Smooth muscle cell (in vitro differentiated cells): ENCODE data around the gene IRF9. TPM values are rescaled to one million over a fixed set of nuclear protein-coding genes. Genes with fewer than 3 reads are reported as not detected.
A peak's percentile ranks its signal among the peaks of the same experiment; 100 is the strongest.
"Not testable (repeated sequence)": the region's sequence is repeated elsewhere in the genome, so short reads cannot be mapped to it uniquely, and the experiment has no call there.

ENCODE experiments used
- DNase-seq: peaks from one replicate; lab custom pipeline; 2025; ENCODE audit not compliant: unreplicated experiment; lab: John Stamatoyannopoulos, UW
- H2AFZ ChIP-seq: fragments of 200-600 bp; sonication (generic); 2 replicates; pipeline ENCODE4 v1.6.0; 2016; ENCODE audit warnings: antibody characterized with exemption, low read depth, mild to moderate bottlenecking
- H3F3A ChIP-seq: fragments of 200-600 bp; sonication (generic); 2 replicates; pipeline ENCODE4 v1.6.0; 2017; ENCODE audit warnings: antibody characterized with exemption, low read depth
- H3K27ac ChIP-seq: fragments of 200-600 bp; sonication (generic); 2 replicates; pipeline ENCODE4 v1.5.1; 2016; ENCODE audit warnings: low read depth, mild to moderate bottlenecking
- H3K27me3 ChIP-seq: fragments of 200-600 bp; sonication (generic); 2 replicates; pipeline ENCODE4 v1.6.1; 2016; ENCODE audit warnings: low read depth, mild to moderate bottlenecking
- H3K36me3 ChIP-seq: fragments of 200-600 bp; sonication (generic); 2 replicates; pipeline ENCODE4 v1.5.1; 2016; ENCODE audit warnings: low read depth
- H3K4me1 ChIP-seq: fragments of 200-600 bp; sonication (generic); 2 replicates; pipeline ENCODE4 v1.5.1; 2016; ENCODE audit warnings: low read depth
- H3K4me2 ChIP-seq: fragments of 200-600 bp; sonication (generic); 2 replicates; pipeline ENCODE4 v1.6.0; 2016; ENCODE audit warnings: mild to moderate bottlenecking
- H3K4me3 ChIP-seq: fragments of 200-600 bp; sonication (generic); 2 replicates; pipeline ENCODE4 v1.5.1; 2016; ENCODE audit warnings: mild to moderate bottlenecking
- H3K79me2 ChIP-seq: fragments of 200-600 bp; sonication (generic); 2 replicates; pipeline ENCODE4 v1.6.0; 2016; ENCODE audit warnings: low read depth, mild to moderate bottlenecking
- H3K9ac ChIP-seq: fragments of 200-600 bp; sonication (generic); 2 replicates; pipeline ENCODE4 v1.6.0; 2016; ENCODE audit warnings: low read depth
- H3K9me3 ChIP-seq: fragments of 200-600 bp; sonication (generic); replicated peaks from 2 replicates; pipeline ENCODE4 v1.5.1; 2016; ENCODE audit warnings: low read depth
- H4K20me1 ChIP-seq: fragments of 200-600 bp; sonication (generic); 2 replicates; pipeline ENCODE4 v1.6.0; 2016; ENCODE audit warnings: low read depth
- WGBS: methylation state at CpG from one replicate; pipeline ENCODE4 v1.1.7; 2016; ENCODE audit warnings: low lambda C conversion rate; 5-methylcytosine and 5-hydroxymethylcytosine counted together
- polyA plus RNA-seq: library from polyadenylated mRNA; unstranded; fragments of >200 nt; fragmentation: Nextera tagmentation; extraction: Ambion mirVana; gene quantifications from 2 replicates; pipeline ENCODE4 v1.2.1, GENCODE V29; 2016
- total RNA-seq: library from RNA; depleted of rRNA; stranded (reverse); fragments of >200 nt; gene quantifications from 2 replicates; pipeline ENCODE4 v1.2.3, GENCODE V29; 2014
- TF ChIP-seq, protein P1 (sequence below): fragments of 200-600 bp; sonication (generic); IDR thresholded peaks from 2 replicates; pipeline ENCODE4 v1.5.1; 2017; ENCODE audit warnings: borderline replicate concordance, mild to moderate bottlenecking, antibody characterized with exemption; ENCODE audit not compliant: insufficient read depth, poor library complexity, severe bottlenecking

Gene IRF9
- total and polyA plus RNA-seq, 2 experiments from 2014 or later = 42.0 to 42.7 TPM

DNA sequence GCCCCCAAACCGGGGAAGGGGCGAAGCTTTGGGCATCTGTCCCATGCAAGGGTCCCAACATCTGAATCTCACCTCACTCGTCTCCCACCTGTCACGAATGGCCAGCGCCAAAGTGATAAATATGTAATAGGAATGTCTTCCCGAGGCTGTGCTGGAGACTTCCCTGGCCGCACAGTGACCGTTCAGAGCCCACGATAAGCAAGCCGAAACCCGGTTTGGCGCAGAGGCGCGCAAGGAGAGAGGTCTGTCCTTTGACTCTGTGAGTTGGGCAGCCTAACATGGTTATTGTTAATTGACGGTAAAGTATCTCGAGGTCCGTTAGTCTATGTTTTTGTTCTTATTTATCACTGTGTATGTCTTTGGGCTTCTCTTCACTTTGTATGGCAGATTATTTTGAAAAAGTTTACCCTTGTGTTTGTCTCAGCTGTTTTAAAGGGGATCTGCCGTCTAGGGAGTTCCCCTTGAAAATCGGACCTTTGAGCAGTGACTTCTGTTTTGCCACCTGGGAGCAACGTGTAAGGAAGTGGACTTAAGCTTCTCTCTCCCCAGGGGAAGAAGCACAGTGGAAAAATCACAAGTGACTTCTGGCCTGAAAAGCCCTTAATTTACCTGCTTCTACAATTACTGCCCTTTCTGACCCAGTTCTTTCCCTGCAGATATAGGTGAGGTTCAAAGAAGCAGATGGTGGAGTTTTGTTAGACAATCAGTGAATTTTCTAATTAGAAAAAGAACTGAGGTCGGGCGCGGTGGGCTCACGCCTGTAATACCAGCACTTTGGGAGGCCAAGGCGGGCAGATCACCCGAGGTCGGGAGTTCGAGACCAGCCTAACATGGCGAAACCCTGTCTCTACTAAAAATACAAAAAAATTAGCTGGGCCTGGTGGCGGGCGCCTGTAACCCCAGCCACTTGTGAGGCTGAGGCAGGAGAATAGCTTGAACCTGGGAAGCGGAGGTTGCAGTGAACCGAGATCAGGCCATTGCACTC lies 35.3 kb downstream of the IRF9 start:
- no peaks in the 10 kb centered on the region for H3K27me3 ChIP-seq
- DNase-seq = no peak
- 38% methylated on average over 33 of the region's 33 CpGs for WGBS
- no peaks in the 10 kb centered on the region for H3F3A ChIP-seq
- no peaks in the 10 kb centered on the region for H4K20me1 ChIP-seq
- H3K4me1 ChIP-seq = peaks cover 10% of the 10 kb centered on the region
- no peaks in the 10 kb centered on the region for H3K36me3 ChIP-seq
- TF ChIP-seq, protein P1, sequence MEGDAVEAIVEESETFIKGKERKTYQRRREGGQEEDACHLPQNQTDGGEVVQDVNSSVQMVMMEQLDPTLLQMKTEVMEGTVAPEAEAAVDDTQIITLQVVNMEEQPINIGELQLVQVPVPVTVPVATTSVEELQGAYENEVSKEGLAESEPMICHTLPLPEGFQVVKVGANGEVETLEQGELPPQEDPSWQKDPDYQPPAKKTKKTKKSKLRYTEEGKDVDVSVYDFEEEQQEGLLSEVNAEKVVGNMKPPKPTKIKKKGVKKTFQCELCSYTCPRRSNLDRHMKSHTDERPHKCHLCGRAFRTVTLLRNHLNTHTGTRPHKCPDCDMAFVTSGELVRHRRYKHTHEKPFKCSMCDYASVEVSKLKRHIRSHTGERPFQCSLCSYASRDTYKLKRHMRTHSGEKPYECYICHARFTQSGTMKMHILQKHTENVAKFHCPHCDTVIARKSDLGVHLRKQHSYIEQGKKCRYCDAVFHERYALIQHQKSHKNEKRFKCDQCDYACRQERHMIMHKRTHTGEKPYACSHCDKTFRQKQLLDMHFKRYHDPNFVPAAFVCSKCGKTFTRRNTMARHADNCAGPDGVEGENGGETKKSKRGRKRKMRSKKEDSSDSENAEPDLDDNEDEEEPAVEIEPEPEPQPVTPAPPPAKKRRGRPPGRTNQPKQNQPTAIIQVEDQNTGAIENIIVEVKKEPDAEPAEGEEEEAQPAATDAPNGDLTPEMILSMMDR = no peak
- peak overlapping the region; percentile 95 for H3K27ac ChIP-seq
- no peaks in the 10 kb centered on the region for H3K9me3 ChIP-seq
- H3K4me2 ChIP-seq = peak overlapping the region; percentile 87
- peak overlapping the region; percentile 86 for H3K4me3 ChIP-seq
- H3K79me2 ChIP-seq = peaks cover 38% of the 10 kb centered on the region
- peak overlapping the region; percentile 73 for H2AFZ ChIP-seq
- H3K9ac ChIP-seq = peak overlapping the region; percentile 99

DNA sequence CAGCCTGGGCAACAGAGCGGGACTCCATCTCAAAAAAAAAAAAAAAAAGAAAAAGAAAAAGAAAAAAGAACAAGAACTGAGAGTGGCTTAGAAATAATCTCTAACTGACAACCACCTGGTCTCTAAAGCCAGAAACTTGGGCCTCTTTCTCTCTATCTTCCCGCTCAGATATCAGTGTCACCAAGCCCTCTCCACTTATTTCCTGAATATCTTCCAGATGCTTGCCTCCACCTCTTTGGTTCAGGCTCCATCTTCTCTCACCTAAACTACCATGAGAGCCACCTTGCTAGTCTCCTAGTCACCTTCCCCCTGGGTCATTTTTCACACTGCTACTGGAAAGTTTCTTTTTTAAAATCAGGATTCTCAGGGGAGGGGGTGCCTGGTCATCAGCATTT lies 36.0 kb downstream of the IRF9 start:
- H3K27me3 ChIP-seq = no peaks in the 10 kb centered on the region
- H3K36me3 ChIP-seq = no peaks in the 10 kb centered on the region
- TF ChIP-seq, protein P1 = no peak
- H2AFZ ChIP-seq = no peak overlapping the region
- H3K9me3 ChIP-seq = no peaks in the 10 kb centered on the region
- H3K79me2 ChIP-seq = peaks cover 38% of the 10 kb centered on the region
- no peak overlapping the region for H3K9ac ChIP-seq
- peak overlapping the region; percentile 86 for H3K4me3 ChIP-seq
- 100% methylated on average over 2 of the region's 2 CpGs for WGBS
- H3K4me1 ChIP-seq = peaks cover 10% of the 10 kb centered on the region
- H3F3A ChIP-seq = no peaks in the 10 kb centered on the region
- DNase-seq = no peak
- H3K27ac ChIP-seq = peak overlapping the region; percentile 95
- H3K4me2 ChIP-seq = peak overlapping the region; percentile 87
- H4K20me1 ChIP-seq = no peaks in the 10 kb centered on the region

DNA sequence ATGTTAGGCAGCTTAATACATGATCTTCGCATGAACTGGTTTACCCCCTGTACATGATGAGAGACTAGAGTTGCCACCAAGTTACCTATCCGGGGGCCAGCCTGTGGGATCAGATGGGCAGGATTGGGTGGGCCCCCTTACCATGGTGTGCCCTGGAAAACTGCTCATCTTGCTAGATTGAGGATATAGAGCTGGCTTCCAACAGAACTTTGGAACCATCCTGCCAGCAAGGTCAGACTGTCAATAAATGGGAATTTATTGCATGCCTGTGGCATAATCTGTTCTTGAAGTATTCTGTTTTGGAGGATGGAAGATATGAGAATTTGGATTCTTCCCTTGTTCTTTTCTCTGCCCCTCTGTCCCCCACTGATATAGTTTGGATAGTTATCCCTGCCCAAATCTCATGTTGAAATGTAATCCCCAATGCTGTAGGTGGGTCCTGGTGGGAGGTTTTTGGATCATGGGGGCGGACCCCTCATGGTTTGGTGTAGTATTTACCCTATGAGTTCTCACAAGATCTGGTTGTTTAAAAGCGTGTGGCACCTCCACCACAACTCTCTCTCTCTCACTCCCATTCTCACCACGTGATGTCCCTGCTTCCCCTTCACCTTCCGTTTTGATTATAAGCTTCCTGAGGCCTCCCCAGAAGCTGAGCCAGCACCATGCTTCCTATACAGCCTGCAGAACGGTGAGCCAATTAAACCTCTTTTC lies 37.9 kb downstream of the IRF9 start:
- no peaks in the 10 kb centered on the region for H3F3A ChIP-seq
- H3K4me3 ChIP-seq = no peak overlapping the region
- H3K9ac ChIP-seq = no peak overlapping the region
- no peaks in the 10 kb centered on the region for H3K27me3 ChIP-seq
- no peaks in the 10 kb centered on the region for H3K9me3 ChIP-seq
- H4K20me1 ChIP-seq = no peaks in the 10 kb centered on the region
- no peak overlapping the region for H3K4me2 ChIP-seq
- peaks cover 25% of the 10 kb centered on the region for H3K79me2 ChIP-seq
- DNase-seq = no peak
- H3K36me3 ChIP-seq = no peaks in the 10 kb centered on the region
- 95% methylated on average over 7 of the region's 7 CpGs for whole genome bisulfite sequencing
- no peak overlapping the region for H3K27ac ChIP-seq
- H3K4me1 ChIP-seq = peaks cover 10% of the 10 kb centered on the region
- no peak overlapping the region for H2AFZ ChIP-seq
- TF ChIP-seq, protein P1 = no peak

DNA sequence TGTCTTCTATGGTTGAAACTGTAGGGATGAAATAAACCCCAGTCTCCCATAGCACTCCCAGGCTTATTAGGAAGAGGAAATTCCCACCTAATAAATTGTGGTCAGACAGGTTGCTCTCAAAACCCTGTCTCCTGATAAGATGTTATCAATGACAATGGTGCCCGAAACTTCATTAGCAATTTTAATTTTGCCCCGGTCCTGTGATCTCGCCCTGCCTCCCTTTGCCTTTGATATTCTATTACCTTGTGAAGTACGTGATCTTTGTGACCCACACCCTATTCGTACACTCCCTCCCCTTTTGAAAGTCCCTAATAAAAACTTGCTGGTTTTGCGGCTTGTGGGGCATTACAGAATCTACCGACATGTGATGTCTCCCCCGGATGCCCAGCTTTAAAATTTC lies 41.5 kb downstream of the IRF9 start:
- not testable (repeated sequence) for H3K4me2 ChIP-seq, H4K20me1 ChIP-seq, H3K4me1 ChIP-seq, H3K79me2 ChIP-seq, H3K9ac ChIP-seq, H3K27ac ChIP-seq, H2AFZ ChIP-seq, DNase-seq, H3K4me3 ChIP-seq, H3K9me3 ChIP-seq, H3K36me3 ChIP-seq, H3K27me3 ChIP-seq, H3F3A ChIP-seq
- WGBS = 70% methylated on average over 8 of the region's 8 CpGs

DNA sequence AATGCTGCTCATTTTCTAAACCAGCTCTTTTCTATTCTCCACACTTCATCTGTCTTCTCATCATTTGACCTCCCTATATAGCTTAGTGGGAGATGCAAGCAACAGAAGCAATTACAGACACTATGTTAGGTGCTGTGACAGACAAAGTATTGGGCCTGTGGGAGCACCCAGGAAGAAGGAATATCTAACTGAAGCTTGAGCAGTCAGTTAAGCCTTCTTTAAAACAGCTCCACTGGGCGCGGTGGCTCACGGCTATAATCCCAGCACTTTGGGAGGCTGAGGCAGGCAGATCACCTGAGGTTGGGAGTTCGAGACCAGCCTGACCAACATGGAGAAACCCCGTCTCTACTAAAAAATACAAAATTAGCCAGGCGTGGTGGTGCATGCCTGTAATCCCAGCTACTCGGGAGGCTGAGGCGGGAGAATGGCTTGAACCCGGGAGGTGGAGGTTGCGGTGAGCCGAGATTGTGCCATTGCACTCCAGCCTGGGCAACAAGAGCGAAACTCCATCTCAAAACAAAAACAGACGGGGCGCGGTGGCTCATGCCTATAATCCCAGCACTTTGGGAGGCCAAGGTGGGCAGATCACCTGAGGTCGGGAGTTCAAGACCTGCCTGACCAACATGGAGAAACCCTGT lies 42.3 kb downstream of the IRF9 start:
- DNase-seq, H3K36me3 ChIP-seq, H4K20me1 ChIP-seq, H3K9ac ChIP-seq, H3K27ac ChIP-seq, H2AFZ ChIP-seq, H3F3A ChIP-seq, H3K79me2 ChIP-seq, H3K9me3 ChIP-seq, H3K4me3 ChIP-seq, H3K27me3 ChIP-seq, H3K4me2 ChIP-seq, H3K4me1 ChIP-seq: not testable (repeated sequence)
- 97% methylated on average over 16 of the region's 16 CpGs for WGBS
